MM.1S (cell line): ENCODE data around the gene AP2A2.

ENCODE experiments used
- DNase-seq: peaks from one replicate; pipeline ENCODE4 v3.0.0-alpha.2; 2015
- H2AFZ ChIP-seq: fragments of 300-600 bp; sonication (generic); 2 replicates; pipeline ENCODE4 v1.6.0; 2016; ENCODE audit warnings: antibody characterized with exemption, low read length
- H3F3A ChIP-seq: fragments of 300-600 bp; sonication (generic); 2 replicates; pipeline ENCODE4 v1.6.1; 2016; ENCODE audit warnings: mild to moderate bottlenecking, antibody characterized with exemption, low read length, moderate library complexity, mixed read lengths; ENCODE audit not compliant: insufficient read depth
- H3K27ac ChIP-seq: fragments of 300-600 bp; sonication (generic); 2 replicates; pipeline ENCODE4 v1.5.1; 2016; ENCODE audit warnings: mild to moderate bottlenecking, low read length
- H3K27me3 ChIP-seq: fragments of 300-600 bp; sonication (generic); replicated peaks from 2 replicates; pipeline ENCODE4 v1.6.0; 2016; ENCODE audit warnings: low read length; ENCODE audit not compliant: insufficient read depth
- H3K36me3 ChIP-seq: fragments of 300-600 bp; sonication (generic); replicated peaks from 2 replicates; pipeline ENCODE4 v1.6.1; 2016; ENCODE audit warnings: mild to moderate bottlenecking, low read length, mixed read lengths; ENCODE audit not compliant: insufficient read depth
- H3K4me1 ChIP-seq: fragments of 300-600 bp; sonication (generic); 2 replicates; pipeline ENCODE4 v1.6.1; 2016; ENCODE audit warnings: low read length, mixed read lengths
- H3K4me2 ChIP-seq: fragments of 300-600 bp; sonication (generic); 2 replicates; pipeline ENCODE4 v1.6.0; 2016; ENCODE audit warnings: low read depth, low read length
- H3K4me3 ChIP-seq: fragments of 300-600 bp; sonication (generic); 2 replicates; pipeline ENCODE4 v1.5.1; 2016; ENCODE audit warnings: low read length, mixed read lengths
- H3K79me2 ChIP-seq: fragments of 300-600 bp; sonication (generic); 2 replicates; pipeline ENCODE4 v1.6.1; 2016; ENCODE audit warnings: mixed run types, low read length, mixed read lengths
- H3K9ac ChIP-seq: fragments of 300-600 bp; sonication (generic); 2 replicates; pipeline ENCODE4 v1.6.1; 2016; ENCODE audit warnings: low read length, mixed read lengths
- H3K9me2 ChIP-seq: fragments of 300-600 bp; sonication (generic); replicated peaks from 2 replicates; pipeline ENCODE4 v1.6.1; 2016; ENCODE audit warnings: mild to moderate bottlenecking, low read length, mixed read lengths; ENCODE audit not compliant: insufficient read depth
- H3K9me3 ChIP-seq: fragments of 300-600 bp; sonication (generic); replicated peaks from 2 replicates; pipeline ENCODE4 v1.6.1; 2016; ENCODE audit warnings: mild to moderate bottlenecking, low read length, mixed read lengths; ENCODE audit not compliant: insufficient read depth
- H4K20me1 ChIP-seq: fragments of 300-600 bp; sonication (generic); 2 replicates; pipeline ENCODE4 v1.6.1; 2016; ENCODE audit warnings: mild to moderate bottlenecking, low read length, moderate library complexity, mixed read lengths; ENCODE audit not compliant: insufficient read depth
- EZH2 ChIP-seq: fragments of 300-600 bp; sonication (generic); optimal IDR thresholded peaks from 2 replicates; pipeline ENCODE3; 2017; ENCODE audit warnings: low read depth, mild to moderate bottlenecking, antibody characterized with exemption, low read length, mixed read lengths
- EZH2phosphoT487 ChIP-seq: fragments of 300-600 bp; sonication (generic); IDR thresholded peaks from 2 replicates; pipeline ENCODE4 v1.6.1; 2018; ENCODE audit warnings: antibody characterized with exemption, low read length
- TF ChIP-seq, protein P1 (sequence below): fragments of 300-600 bp; sonication (generic); IDR thresholded peaks from 2 replicates; pipeline ENCODE4 v1.5.1; 2016; ENCODE audit warnings: antibody characterized with exemption, low read length, mixed read lengths

The AP2A2 gene

DNA sequence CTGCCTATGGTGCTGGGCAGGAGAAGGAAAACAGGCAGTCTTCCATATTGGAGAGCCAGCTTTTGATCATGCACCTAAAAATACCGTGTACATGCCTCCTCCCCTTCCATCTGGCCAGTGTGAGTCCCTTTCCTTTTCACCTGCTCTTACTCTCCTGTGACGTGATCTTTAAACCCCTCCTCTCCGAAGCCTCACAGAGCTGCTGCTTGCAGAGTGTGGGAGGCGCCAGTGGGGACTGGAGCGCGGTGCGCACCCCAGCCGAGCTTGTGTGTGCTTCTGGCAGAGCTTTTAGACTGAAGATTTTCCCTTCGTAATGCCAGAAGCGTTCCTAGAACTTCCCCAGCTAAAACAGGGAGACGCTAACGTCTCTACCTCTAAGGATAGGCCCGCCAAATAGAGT is 81.1 kb downstream of the AP2A2 start:
- Histone ChIP-seq H3K27ac (no peak overlapping the region), H3K9me3 (no peaks in the 10 kb centered on the region), H3F3A (no peaks in the 10 kb centered on the region), H3K79me2 (0 out of 2 replicates have a peak, but pooled peaks cover 4% of the 10 kb centered on the region), H4K20me1 (no peaks in the 10 kb centered on the region), H3K9ac (no peak overlapping the region), H3K4me1 (no peaks in the 10 kb centered on the region), H3K9me2 (no peaks in the 10 kb centered on the region), H3K4me3 (no peak overlapping the region), H2AFZ (no peak overlapping the region), H3K27me3 (no peaks in the 10 kb centered on the region), H3K36me3 (no peaks in the 10 kb centered on the region; the same call in 1 of the 2 replicates), H3K4me2 (no peak overlapping the region)
- no peak for DNase-seq
- TF ChIP-seq EZH2phosphoT487 (no peak), EZH2 (no peak)
- TF ChIP-seq, protein P1, sequence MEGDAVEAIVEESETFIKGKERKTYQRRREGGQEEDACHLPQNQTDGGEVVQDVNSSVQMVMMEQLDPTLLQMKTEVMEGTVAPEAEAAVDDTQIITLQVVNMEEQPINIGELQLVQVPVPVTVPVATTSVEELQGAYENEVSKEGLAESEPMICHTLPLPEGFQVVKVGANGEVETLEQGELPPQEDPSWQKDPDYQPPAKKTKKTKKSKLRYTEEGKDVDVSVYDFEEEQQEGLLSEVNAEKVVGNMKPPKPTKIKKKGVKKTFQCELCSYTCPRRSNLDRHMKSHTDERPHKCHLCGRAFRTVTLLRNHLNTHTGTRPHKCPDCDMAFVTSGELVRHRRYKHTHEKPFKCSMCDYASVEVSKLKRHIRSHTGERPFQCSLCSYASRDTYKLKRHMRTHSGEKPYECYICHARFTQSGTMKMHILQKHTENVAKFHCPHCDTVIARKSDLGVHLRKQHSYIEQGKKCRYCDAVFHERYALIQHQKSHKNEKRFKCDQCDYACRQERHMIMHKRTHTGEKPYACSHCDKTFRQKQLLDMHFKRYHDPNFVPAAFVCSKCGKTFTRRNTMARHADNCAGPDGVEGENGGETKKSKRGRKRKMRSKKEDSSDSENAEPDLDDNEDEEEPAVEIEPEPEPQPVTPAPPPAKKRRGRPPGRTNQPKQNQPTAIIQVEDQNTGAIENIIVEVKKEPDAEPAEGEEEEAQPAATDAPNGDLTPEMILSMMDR: no peak

DNA sequence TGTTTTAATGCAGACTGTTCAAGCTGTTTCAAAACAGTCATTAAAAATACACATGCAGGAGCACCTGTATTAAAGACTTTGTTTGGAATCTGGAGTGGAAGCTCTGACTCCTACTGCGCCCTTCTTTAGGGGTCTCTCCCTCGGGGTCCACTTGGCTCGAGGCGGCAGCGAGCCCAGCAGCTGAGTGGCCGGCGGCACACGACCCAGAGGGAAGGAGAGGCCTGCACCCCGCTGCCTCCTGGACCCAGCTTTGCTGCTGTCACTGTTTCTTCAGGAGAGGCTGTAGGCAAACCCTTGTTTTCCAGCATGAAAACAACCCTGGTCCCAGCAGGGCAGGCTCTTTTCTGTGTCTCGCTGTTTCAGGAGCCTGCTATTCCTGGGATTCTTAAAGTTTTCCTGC is 81.6 kb downstream of the AP2A2 start:
- no peaks in the 10 kb centered on the region for H3K9me2 ChIP-seq
- H3K79me2 ChIP-seq: no peaks in the 10 kb centered on the region
- no peak overlapping the region for H3K4me2 ChIP-seq
- H3K9me3 ChIP-seq: no peaks in the 10 kb centered on the region
- no peak overlapping the region for H2AFZ ChIP-seq
- TF ChIP-seq, protein P1: no peak
- TF ChIP-seq EZH2phosphoT487 (no peak), EZH2 (no peak)
- H3F3A ChIP-seq: no peaks in the 10 kb centered on the region
- no peak for DNase-seq
- H3K4me3 ChIP-seq: no peak overlapping the region
- no peaks in the 10 kb centered on the region; the same call in 1 of the 2 replicates for H3K36me3 ChIP-seq
- H4K20me1 ChIP-seq: no peaks in the 10 kb centered on the region
- no peak overlapping the region for H3K9ac ChIP-seq
- no peak overlapping the region for H3K27ac ChIP-seq
- H3K4me1 ChIP-seq: no peaks in the 10 kb centered on the region
- no peaks in the 10 kb centered on the region for H3K27me3 ChIP-seq

DNA sequence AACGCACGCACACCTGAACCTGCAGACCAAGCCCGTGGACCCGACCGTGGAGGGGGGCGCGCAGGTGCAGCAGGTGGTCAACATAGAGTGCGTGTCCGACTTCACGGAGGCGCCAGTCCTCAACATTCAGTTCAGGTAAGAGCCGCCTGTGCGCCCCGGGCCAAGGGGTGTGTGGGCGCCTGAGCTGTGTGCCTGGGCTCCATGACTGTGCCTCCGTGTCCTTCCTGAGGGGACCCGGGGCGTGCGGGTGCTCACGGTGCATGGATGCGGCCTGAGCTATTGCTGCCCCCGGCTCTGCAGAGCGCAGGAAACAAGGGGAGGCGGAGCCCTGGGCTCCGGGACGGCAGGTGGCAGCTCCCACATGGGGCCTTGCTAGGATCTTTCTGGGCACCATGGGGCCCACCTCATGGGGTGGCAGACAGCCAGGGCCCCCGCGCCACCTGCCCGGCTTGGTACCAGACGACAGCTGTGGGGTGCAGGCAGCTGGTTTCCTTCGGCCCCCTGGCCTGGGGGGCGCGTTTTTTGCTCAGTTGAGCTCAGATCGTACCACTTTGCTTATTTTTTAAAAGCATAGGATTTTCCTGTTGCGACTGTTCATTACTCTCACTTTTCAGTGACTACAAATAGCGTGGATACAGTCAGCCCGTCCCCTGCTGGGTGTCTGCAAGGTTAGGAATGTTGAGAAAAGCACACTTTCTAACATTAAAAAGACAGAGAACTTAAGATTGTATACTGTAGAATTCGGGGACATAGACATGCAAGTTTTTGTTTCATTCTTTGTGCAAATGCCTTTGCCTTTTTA is 82.5 kb downstream of the AP2A2 start:
- H3K36me3 ChIP-seq: no peaks in the 10 kb centered on the region; the same call in 1 of the 2 replicates
- no peak for DNase-seq
- H3K4me2 ChIP-seq: no peak overlapping the region
- no peak overlapping the region for H2AFZ ChIP-seq
- H3K4me1 ChIP-seq: no peaks in the 10 kb centered on the region
- no peaks in the 10 kb centered on the region for H3K27me3 ChIP-seq
- H3K79me2 ChIP-seq: no peaks in the 10 kb centered on the region
- H3K9me2 ChIP-seq: no peaks in the 10 kb centered on the region
- TF ChIP-seq EZH2: no peak
- no peak for TF ChIP-seq EZH2phosphoT487
- TF ChIP-seq, protein P1: no peak
- H3K9me3 ChIP-seq: no peaks in the 10 kb centered on the region
- no peaks in the 10 kb centered on the region for H3F3A ChIP-seq
- H3K4me3 ChIP-seq: no peak overlapping the region
- no peak overlapping the region for H3K9ac ChIP-seq
- no peak overlapping the region for H3K27ac ChIP-seq
- H4K20me1 ChIP-seq: no peaks in the 10 kb centered on the region
